Endothelial cell (in vitro differentiated cells): Measurements from ENCODE around the gene EPS8L3. TPM values are rescaled to one million over a fixed set of nuclear protein-coding genes. Genes with fewer than 3 reads are reported as not detected.
"Not testable (repeated sequence)": the region's sequence is repeated elsewhere in the genome, so short reads cannot be mapped to it uniquely, and the experiment has no call there.

Source experiments
- DNase-seq: peaks from one replicate; pipeline ENCODE4 v3.0.0; 2021; ENCODE audit warnings: low spot score
- H3K27ac Mint-ChIP-seq: one replicate; pipeline ENCODE4 v1.8.0; 2021; ENCODE audit warnings: mixed read lengths, inconsistent platforms; ENCODE audit not compliant: unreplicated experiment
- H3K27me3 Mint-ChIP-seq: one replicate; pipeline ENCODE4 v1.8.0; 2021; ENCODE audit warnings: mild to moderate bottlenecking, moderate library complexity, mixed read lengths, inconsistent platforms; ENCODE audit not compliant: unreplicated experiment
- H3K36me3 Mint-ChIP-seq: one replicate; pipeline ENCODE4 v1.8.0; 2021; ENCODE audit warnings: mild to moderate bottlenecking, low read depth, mixed read lengths, inconsistent platforms; ENCODE audit not compliant: unreplicated experiment
- H3K4me1 Mint-ChIP-seq: one replicate; pipeline ENCODE4 v1.8.0; 2021; ENCODE audit warnings: mild to moderate bottlenecking, mixed read lengths, inconsistent platforms; ENCODE audit not compliant: unreplicated experiment
- H3K4me3 Mint-ChIP-seq: one replicate; pipeline ENCODE4 v1.8.0; 2021; ENCODE audit warnings: mild to moderate bottlenecking, mixed read lengths, inconsistent platforms; ENCODE audit not compliant: unreplicated experiment
- H3K9me3 Mint-ChIP-seq: one replicate; pipeline ENCODE4 v1.8.0; 2021; ENCODE audit warnings: mixed read lengths, inconsistent platforms; ENCODE audit not compliant: unreplicated experiment
- CTCF ChIP-seq: fragments of 200-600 bp; sonication (generic); IDR thresholded peaks from one replicate; pipeline ENCODE4 v1.5.0; 2021; ENCODE audit warnings: antibody characterized with exemption; ENCODE audit not compliant: unreplicated experiment
- total RNA-seq: library from RNA; stranded (reverse); fragmentation: NEBNext Ultra II Directional; extraction: Animal tissue kit (Norgen Biotek cat#: 25700); gene quantifications from one replicate; pipeline ENCODE4 v1.2.1, GENCODE V29; 2021; ENCODE audit not compliant: unreplicated experiment

The EPS8L3 gene
- total RNA-seq, 1 donor from 2014 or later, result not detected

- peaks cover 5% of the 10 kb centered on the region for H3K27me3 Mint-ChIP-seq
- DNase-seq, result no peak
- no peak for TF ChIP-seq CTCF
- no peaks in the 10 kb centered on the region for H3K36me3 Mint-ChIP-seq
- H3K4me3 Mint-ChIP-seq, result no peak overlapping the region
- H3K9me3 Mint-ChIP-seq, result no peaks in the 10 kb centered on the region
- no peak overlapping the region for H3K27ac Mint-ChIP-seq
- H3K4me1 Mint-ChIP-seq, result no peaks in the 10 kb centered on the region
These were observed 9.0 kb downstream of the EPS8L3 start for GRCh38 chr1:109754738-109755137.

GRCh38 chr1:109751531-109752260 is 12.0 kb downstream of the EPS8L3 start:
- Mint-ChIP-seq H3K4me3 (no peak overlapping the region), H3K36me3 (no peaks in the 10 kb centered on the region), H3K9me3 (no peaks in the 10 kb centered on the region), H3K27ac (no peak overlapping the region), H3K4me1 (no peaks in the 10 kb centered on the region), H3K27me3 (peaks cover 3% of the 10 kb centered on the region)
- DNase-seq, result no peak
- TF ChIP-seq CTCF, result no peak

GRCh38 chr1:109750920-109751319 is 12.8 kb downstream of the EPS8L3 start:
- Mint-ChIP-seq H3K4me3 (no peak overlapping the region), H3K27me3 (peaks cover 3% of the 10 kb centered on the region), H3K27ac (no peak overlapping the region), H3K9me3 (no peaks in the 10 kb centered on the region), H3K4me1 (no peaks in the 10 kb centered on the region), H3K36me3 (no peaks in the 10 kb centered on the region)
- DNase-seq, result no peak
- no peak for TF ChIP-seq CTCF

- no peak for DNase-seq
- Mint-ChIP-seq H3K4me1 (no peaks in the 10 kb centered on the region), H3K27ac (no peak overlapping the region), H3K27me3 (peaks cover 3% of the 10 kb centered on the region), H3K4me3 (no peak overlapping the region), H3K9me3 (no peaks in the 10 kb centered on the region), H3K36me3 (no peaks in the 10 kb centered on the region)
- TF ChIP-seq CTCF, result no peak
These were observed 13.4 kb downstream of the EPS8L3 start for GRCh38 chr1:109750241-109750882.

GRCh38 chr1:109749221-109749620 is 14.5 kb downstream of the EPS8L3 start:
- Mint-ChIP-seq H3K27ac (no peak overlapping the region), H3K4me1 (no peaks in the 10 kb centered on the region), H3K27me3 (peaks cover 3% of the 10 kb centered on the region), H3K4me3 (no peak overlapping the region), H3K36me3 (no peaks in the 10 kb centered on the region), H3K9me3 (no peaks in the 10 kb centered on the region)
- TF ChIP-seq CTCF, result no peak
- DNase-seq, result no peak

GRCh38 chr1:109748311-109748710 is 15.4 kb downstream of the EPS8L3 start:
- H3K4me1 Mint-ChIP-seq, H3K27me3 Mint-ChIP-seq, H3K36me3 Mint-ChIP-seq, H3K4me3 Mint-ChIP-seq, DNase-seq, H3K27ac Mint-ChIP-seq, H3K9me3 Mint-ChIP-seq: not testable (repeated sequence)
